Measurements from ENCODE around the gene PRKG1.
"Not testable (repeated sequence)": the region's sequence is repeated elsewhere in the genome, so short reads cannot be mapped to it uniquely, and the experiment has no call there.

PRKG1 gene

GRCh38 chr10:51183783-51184182, 109.5 kb downstream of the PRKG1 start:
- H3K27me3 ChIP-seq (ENCODE audit: control insufficient read depth, insufficient read depth, low read length) = no peaks in the 10 kb centered on the region
- no peaks in the 10 kb centered on the region for H3K4me1 ChIP-seq (ENCODE audit: control insufficient read depth, insufficient read depth, low read length)

GRCh38 chr10:51186361-51186760, 112.1 kb downstream of the PRKG1 start:
- no peaks in the 10 kb centered on the region for H3K36me3 ChIP-seq (ENCODE audit: insufficient read depth, low read length)
- no peak overlapping the region for H3K9ac ChIP-seq (ENCODE audit: low read depth, low read length)
- H3K27me3 ChIP-seq (ENCODE audit: control insufficient read depth, insufficient read depth, low read length) = no peaks in the 10 kb centered on the region
- H3K9me3 ChIP-seq (replicated peaks; ENCODE audit: low read length) = no peaks in the 10 kb centered on the region
- no peak overlapping the region for H3K4me3 ChIP-seq (ENCODE audit: low read length)
- H3K4me1 ChIP-seq (ENCODE audit: control insufficient read depth, insufficient read depth, low read length) = no peaks in the 10 kb centered on the region
- H3K4me2 ChIP-seq (ENCODE audit: low read length) = no peak overlapping the region

More at GRCh38 chr10:51183783-51184182, 109.5 kb downstream of the PRKG1 start:
- Histone ChIP-seq H3K9ac (ENCODE audit: low read depth, low read length) (no peak overlapping the region), H3K9me3 (replicated peaks; ENCODE audit: low read length) (no peaks in the 10 kb centered on the region), H3K36me3 (ENCODE audit: insufficient read depth, low read length) (no peaks in the 10 kb centered on the region), H3K4me2 (ENCODE audit: low read length) (no peak overlapping the region), H3K4me3 (ENCODE audit: low read length) (no peak overlapping the region)

- H3K4me1 ChIP-seq (ENCODE audit: control insufficient read depth, insufficient read depth, low read length) = no peaks in the 10 kb centered on the region
- H3K9ac ChIP-seq (ENCODE audit: low read depth, low read length) = no peak overlapping the region
- H3K9me3 ChIP-seq (replicated peaks; ENCODE audit: low read length) = no peaks in the 10 kb centered on the region
- no peak overlapping the region for H3K4me2 ChIP-seq (ENCODE audit: low read length)
- H3K36me3 ChIP-seq (ENCODE audit: insufficient read depth, low read length) = no peaks in the 10 kb centered on the region
- H3K4me3 ChIP-seq (ENCODE audit: low read length) = no peak overlapping the region
- no peaks in the 10 kb centered on the region for H3K27me3 ChIP-seq (ENCODE audit: control insufficient read depth, insufficient read depth, low read length)
Measured at GRCh38 chr10:51188008-51188407, 113.7 kb downstream of the PRKG1 start.

- Histone ChIP-seq H3K4me3 (ENCODE audit: low read length) (no peak overlapping the region), H3K9ac (ENCODE audit: low read depth, low read length) (no peak overlapping the region), H3K27me3 (ENCODE audit: control insufficient read depth, insufficient read depth, low read length) (no peaks in the 10 kb centered on the region), H3K36me3 (ENCODE audit: insufficient read depth, low read length) (no peaks in the 10 kb centered on the region), H3K9me3 (replicated peaks; ENCODE audit: low read length) (no peaks in the 10 kb centered on the region), H3K4me2 (ENCODE audit: low read length) (no peak overlapping the region), H3K4me1 (ENCODE audit: control insufficient read depth, insufficient read depth, low read length) (no peaks in the 10 kb centered on the region)
Measured at GRCh38 chr10:51188866-51189265, 114.6 kb downstream of the PRKG1 start.

- no peak overlapping the region for H3K9ac ChIP-seq (ENCODE audit: low read depth, low read length)
- H3K4me2 ChIP-seq (ENCODE audit: low read length) = no peak overlapping the region
- H3K4me3 ChIP-seq (ENCODE audit: low read length) = no peak overlapping the region
- no peaks in the 10 kb centered on the region for H3K36me3 ChIP-seq (ENCODE audit: insufficient read depth, low read length)
- no peaks in the 10 kb centered on the region for H3K4me1 ChIP-seq (ENCODE audit: control insufficient read depth, insufficient read depth, low read length)
- H3K9me3 ChIP-seq (replicated peaks; ENCODE audit: low read length) = no peaks in the 10 kb centered on the region
- no peaks in the 10 kb centered on the region for H3K27me3 ChIP-seq (ENCODE audit: control insufficient read depth, insufficient read depth, low read length)
Measured at GRCh38 chr10:51196508-51197175, 122.4 kb downstream of the PRKG1 start.

GRCh38 chr10:51198170-51198569, 123.9 kb downstream of the PRKG1 start:
- no peak overlapping the region for H3K9ac ChIP-seq (ENCODE audit: low read depth, low read length)
- no peak overlapping the region for H3K4me2 ChIP-seq (ENCODE audit: low read length)
- no peaks in the 10 kb centered on the region for H3K4me1 ChIP-seq (ENCODE audit: control insufficient read depth, insufficient read depth, low read length)
- no peaks in the 10 kb centered on the region for H3K9me3 ChIP-seq (replicated peaks; ENCODE audit: low read length)
- H3K4me3 ChIP-seq (ENCODE audit: low read length) = no peak overlapping the region
- no peaks in the 10 kb centered on the region for H3K27me3 ChIP-seq (ENCODE audit: control insufficient read depth, insufficient read depth, low read length)
- no peaks in the 10 kb centered on the region for H3K36me3 ChIP-seq (ENCODE audit: insufficient read depth, low read length)

GRCh38 chr10:51201947-51202346, 127.7 kb downstream of the PRKG1 start:
- Histone ChIP-seq H3K4me2 (ENCODE audit: low read length) (no peak overlapping the region), H3K36me3 (ENCODE audit: insufficient read depth, low read length) (no peaks in the 10 kb centered on the region), H3K9ac (ENCODE audit: low read depth, low read length) (no peak overlapping the region), H3K4me3 (ENCODE audit: low read length) (no peak overlapping the region), H3K4me1 (ENCODE audit: control insufficient read depth, insufficient read depth, low read length) (no peaks in the 10 kb centered on the region), H3K9me3 (replicated peaks; ENCODE audit: low read length) (no peaks in the 10 kb centered on the region), H3K27me3 (ENCODE audit: control insufficient read depth, insufficient read depth, low read length) (no peaks in the 10 kb centered on the region)

- Histone ChIP-seq H3K9ac (ENCODE audit: low read depth, low read length) (no peak overlapping the region), H3K27me3 (ENCODE audit: control insufficient read depth, insufficient read depth, low read length) (no peaks in the 10 kb centered on the region), H3K9me3 (replicated peaks; ENCODE audit: low read length) (no peaks in the 10 kb centered on the region), H3K36me3 (ENCODE audit: insufficient read depth, low read length) (no peaks in the 10 kb centered on the region), H3K4me2 (ENCODE audit: low read length) (no peak overlapping the region), H3K4me1 (ENCODE audit: control insufficient read depth, insufficient read depth, low read length) (no peaks in the 10 kb centered on the region), H3K4me3 (ENCODE audit: low read length) (no peak overlapping the region)
Measured at GRCh38 chr10:51203359-51203758, 129.1 kb downstream of the PRKG1 start.

GRCh38 chr10:51204066-51204465, 129.8 kb downstream of the PRKG1 start:
- Histone ChIP-seq H3K4me3 (ENCODE audit: low read length) (no peak overlapping the region), H3K4me1 (ENCODE audit: control insufficient read depth, insufficient read depth, low read length) (no peaks in the 10 kb centered on the region), H3K36me3 (ENCODE audit: insufficient read depth, low read length) (no peaks in the 10 kb centered on the region), H3K4me2 (ENCODE audit: low read length) (no peak overlapping the region), H3K9me3 (replicated peaks; ENCODE audit: low read length) (no peaks in the 10 kb centered on the region), H3K27me3 (ENCODE audit: control insufficient read depth, insufficient read depth, low read length) (no peaks in the 10 kb centered on the region), H3K9ac (ENCODE audit: low read depth, low read length) (no peak overlapping the region)

GRCh38 chr10:51204701-51205100, 130.4 kb downstream of the PRKG1 start:
- Histone ChIP-seq H3K4me1 (ENCODE audit: control insufficient read depth, insufficient read depth, low read length) (no peaks in the 10 kb centered on the region), H3K9ac (ENCODE audit: low read depth, low read length) (no peak overlapping the region), H3K4me3 (ENCODE audit: low read length) (no peak overlapping the region), H3K4me2 (ENCODE audit: low read length) (no peak overlapping the region), H3K9me3 (replicated peaks; ENCODE audit: low read length) (no peaks in the 10 kb centered on the region), H3K36me3 (ENCODE audit: insufficient read depth, low read length) (no peaks in the 10 kb centered on the region), H3K27me3 (ENCODE audit: control insufficient read depth, insufficient read depth, low read length) (no peaks in the 10 kb centered on the region)

GRCh38 chr10:51206500-51206899, 132.2 kb downstream of the PRKG1 start:
- Histone ChIP-seq H3K27me3 (ENCODE audit: control insufficient read depth, insufficient read depth, low read length) (no peaks in the 10 kb centered on the region), H3K9me3 (replicated peaks; ENCODE audit: low read length) (no peaks in the 10 kb centered on the region), H3K4me1 (ENCODE audit: control insufficient read depth, insufficient read depth, low read length) (no peaks in the 10 kb centered on the region), H3K36me3 (ENCODE audit: insufficient read depth, low read length) (no peaks in the 10 kb centered on the region), H3K4me3 (ENCODE audit: low read length) (no peak overlapping the region), H3K4me2 (ENCODE audit: low read length) (no peak overlapping the region), H3K9ac (ENCODE audit: low read depth, low read length) (no peak overlapping the region)

GRCh38 chr10:51212937-51213336, 138.7 kb downstream of the PRKG1 start:
- H3K4me1 ChIP-seq (ENCODE audit: control insufficient read depth, insufficient read depth, low read length); H3K9ac ChIP-seq (ENCODE audit: low read depth, low read length); H3K36me3 ChIP-seq (ENCODE audit: insufficient read depth, low read length): not testable (repeated sequence)

More at GRCh38 chr10:51212937-51213336, 138.7 kb downstream of the PRKG1 start:
- H3K4me2 ChIP-seq (ENCODE audit: low read length); H3K27me3 ChIP-seq (ENCODE audit: control insufficient read depth, insufficient read depth, low read length); H3K4me3 ChIP-seq (ENCODE audit: low read length); H3K9me3 ChIP-seq (replicated peaks; ENCODE audit: low read length): not testable (repeated sequence)

All from skeletal muscle satellite cell (primary cell).